H1 (cell line): ENCODE measurements around the gene PNLIPRP1. TPM values are rescaled to one million over a fixed set of nuclear protein-coding genes. Genes with fewer than 3 reads are reported as not detected.

Experiments used
- CTBP2 ChIP-seq: IDR thresholded peaks from 2 replicates; pipeline ENCODE4 v1.7.0; 2011; ENCODE audit warnings: borderline replicate concordance, mild to moderate bottlenecking, moderate library complexity, mixed read lengths, low read length; ENCODE audit not compliant: insufficient read depth, insufficient read length
- polyA plus RNA-seq, 7 experiments: library from polyadenylated mRNA; depleted of rRNA in 3 of 7; stranded (reverse) in 5 of 7; unstranded in 2 of 7; fragments of >200 nt in 5 of 7; fragments of 200-250 nt in 2 of 7; gene quantifications; 1 replicate in 5 of 7; 2 replicates in 1 of 7; 4 replicates in 1 of 7; pipeline versions ENCODE4 v1.2.1 to v1.2.3, GENCODE V29; 2011 to 2013; ENCODE audit warnings: missing spikeins in 2 of 7, mixed read lengths in 2 of 7
- total RNA-seq: library from RNA; stranded (reverse); fragmentation: NEBNext Ultra II Directional; extraction: Animal tissue kit (Norgen Biotek cat#: 25700); gene quantifications from 2 replicates; pipeline ENCODE4 v1.2.1, GENCODE V29; 2021
- TF ChIP-seq, protein P1 (sequence below), 3 experiments: IDR thresholded peaks; 1 replicate in 2 of 3; 2 replicates in 1 of 3; pipeline versions ENCODE4 v1.5.1 to v1.6.1; 2011; ENCODE audit warnings: low read length in 3 of 3, mild to moderate bottlenecking in 3 of 3, inconsistent platforms in 2 of 3, low read depth in 1 of 3, moderate library complexity in 1 of 3; ENCODE audit not compliant: insufficient read depth in 1 of 3; ENCODE audit errors: control extremely low read depth in 1 of 3

The PNLIPRP1 gene
- total and polyA plus RNA-seq, 2 of the 8 experiments (the other 6 are each of a cell fraction or from before 2014, with no cell fraction given): not detected

DNA sequence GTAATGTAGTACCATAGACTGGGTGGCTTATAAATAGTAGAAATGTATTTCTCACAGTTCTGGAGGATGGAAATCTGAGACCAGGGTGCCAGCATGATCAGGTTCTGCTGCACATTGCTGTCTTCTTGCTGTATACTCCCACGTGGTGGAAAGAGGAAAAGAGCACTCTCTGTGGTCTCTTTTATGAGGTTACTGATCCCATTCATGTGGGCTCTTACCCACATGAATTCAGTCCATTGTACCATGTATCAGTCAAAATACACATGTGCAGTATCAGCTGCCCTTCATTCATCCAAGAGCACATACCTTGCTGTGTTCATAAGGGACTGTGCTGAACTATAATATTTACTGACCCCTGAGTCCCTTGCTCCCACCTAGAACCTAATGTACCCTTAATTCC is 47.1 kb downstream of the PNLIPRP1 start (continued):
- no peak for TF ChIP-seq CTBP2
- TF ChIP-seq, protein P1, sequence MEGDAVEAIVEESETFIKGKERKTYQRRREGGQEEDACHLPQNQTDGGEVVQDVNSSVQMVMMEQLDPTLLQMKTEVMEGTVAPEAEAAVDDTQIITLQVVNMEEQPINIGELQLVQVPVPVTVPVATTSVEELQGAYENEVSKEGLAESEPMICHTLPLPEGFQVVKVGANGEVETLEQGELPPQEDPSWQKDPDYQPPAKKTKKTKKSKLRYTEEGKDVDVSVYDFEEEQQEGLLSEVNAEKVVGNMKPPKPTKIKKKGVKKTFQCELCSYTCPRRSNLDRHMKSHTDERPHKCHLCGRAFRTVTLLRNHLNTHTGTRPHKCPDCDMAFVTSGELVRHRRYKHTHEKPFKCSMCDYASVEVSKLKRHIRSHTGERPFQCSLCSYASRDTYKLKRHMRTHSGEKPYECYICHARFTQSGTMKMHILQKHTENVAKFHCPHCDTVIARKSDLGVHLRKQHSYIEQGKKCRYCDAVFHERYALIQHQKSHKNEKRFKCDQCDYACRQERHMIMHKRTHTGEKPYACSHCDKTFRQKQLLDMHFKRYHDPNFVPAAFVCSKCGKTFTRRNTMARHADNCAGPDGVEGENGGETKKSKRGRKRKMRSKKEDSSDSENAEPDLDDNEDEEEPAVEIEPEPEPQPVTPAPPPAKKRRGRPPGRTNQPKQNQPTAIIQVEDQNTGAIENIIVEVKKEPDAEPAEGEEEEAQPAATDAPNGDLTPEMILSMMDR (IDR thresholded peaks at IDR 0.05; ENCODE audit: control extremely low read depth in 1 of 3, insufficient read depth in 1 of 3, low read depth in 1 of 3, low read length in 3 of 3): no peak
